Fibroblast of mammary gland (primary cell): ENCODE measurements around the gene NMUR2.

ENCODE experiments used
- DNase-seq: peaks from one replicate; pipeline ENCODE4 v3.0.0-alpha.2; 2010; ENCODE audit warnings: low read depth
- H3K4me3 ChIP-seq: 2 replicates; pipeline ENCODE4 v1.5.1; 2011; ENCODE audit warnings: low read depth, mild to moderate bottlenecking, low read length, moderate library complexity; ENCODE audit not compliant: control insufficient read depth
- TF ChIP-seq, protein P1 (sequence below): conservative IDR thresholded peaks from 2 replicates; pipeline ENCODE4 v1.5.1; 2011; ENCODE audit warnings: low read depth, low read length, inconsistent platforms; ENCODE audit not compliant: control insufficient read depth, insufficient read depth

NMUR2 gene

DNA sequence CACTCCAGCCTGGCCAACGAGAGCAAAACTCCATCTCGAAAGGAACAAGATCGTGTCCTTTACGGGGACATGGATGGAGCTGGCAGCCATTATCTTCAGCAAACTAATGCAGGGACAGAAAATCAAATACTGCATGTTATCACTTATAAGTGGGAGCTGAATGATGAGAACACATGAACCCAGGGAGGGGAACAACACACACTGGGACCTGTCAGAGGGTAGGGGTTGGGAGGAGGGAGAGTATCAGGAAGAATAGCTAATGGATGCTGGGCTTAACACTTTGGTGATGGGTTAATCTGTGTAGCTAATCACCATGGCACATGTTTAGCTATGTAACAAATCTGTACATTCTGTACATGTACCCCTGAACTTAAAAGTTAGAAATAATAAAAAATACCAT lies 40.9 kb downstream of the NMUR2 start:
- TF ChIP-seq, protein P1, sequence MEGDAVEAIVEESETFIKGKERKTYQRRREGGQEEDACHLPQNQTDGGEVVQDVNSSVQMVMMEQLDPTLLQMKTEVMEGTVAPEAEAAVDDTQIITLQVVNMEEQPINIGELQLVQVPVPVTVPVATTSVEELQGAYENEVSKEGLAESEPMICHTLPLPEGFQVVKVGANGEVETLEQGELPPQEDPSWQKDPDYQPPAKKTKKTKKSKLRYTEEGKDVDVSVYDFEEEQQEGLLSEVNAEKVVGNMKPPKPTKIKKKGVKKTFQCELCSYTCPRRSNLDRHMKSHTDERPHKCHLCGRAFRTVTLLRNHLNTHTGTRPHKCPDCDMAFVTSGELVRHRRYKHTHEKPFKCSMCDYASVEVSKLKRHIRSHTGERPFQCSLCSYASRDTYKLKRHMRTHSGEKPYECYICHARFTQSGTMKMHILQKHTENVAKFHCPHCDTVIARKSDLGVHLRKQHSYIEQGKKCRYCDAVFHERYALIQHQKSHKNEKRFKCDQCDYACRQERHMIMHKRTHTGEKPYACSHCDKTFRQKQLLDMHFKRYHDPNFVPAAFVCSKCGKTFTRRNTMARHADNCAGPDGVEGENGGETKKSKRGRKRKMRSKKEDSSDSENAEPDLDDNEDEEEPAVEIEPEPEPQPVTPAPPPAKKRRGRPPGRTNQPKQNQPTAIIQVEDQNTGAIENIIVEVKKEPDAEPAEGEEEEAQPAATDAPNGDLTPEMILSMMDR = no peak
- DNase-seq = no peak
- no peak overlapping the region for H3K4me3 ChIP-seq

DNA sequence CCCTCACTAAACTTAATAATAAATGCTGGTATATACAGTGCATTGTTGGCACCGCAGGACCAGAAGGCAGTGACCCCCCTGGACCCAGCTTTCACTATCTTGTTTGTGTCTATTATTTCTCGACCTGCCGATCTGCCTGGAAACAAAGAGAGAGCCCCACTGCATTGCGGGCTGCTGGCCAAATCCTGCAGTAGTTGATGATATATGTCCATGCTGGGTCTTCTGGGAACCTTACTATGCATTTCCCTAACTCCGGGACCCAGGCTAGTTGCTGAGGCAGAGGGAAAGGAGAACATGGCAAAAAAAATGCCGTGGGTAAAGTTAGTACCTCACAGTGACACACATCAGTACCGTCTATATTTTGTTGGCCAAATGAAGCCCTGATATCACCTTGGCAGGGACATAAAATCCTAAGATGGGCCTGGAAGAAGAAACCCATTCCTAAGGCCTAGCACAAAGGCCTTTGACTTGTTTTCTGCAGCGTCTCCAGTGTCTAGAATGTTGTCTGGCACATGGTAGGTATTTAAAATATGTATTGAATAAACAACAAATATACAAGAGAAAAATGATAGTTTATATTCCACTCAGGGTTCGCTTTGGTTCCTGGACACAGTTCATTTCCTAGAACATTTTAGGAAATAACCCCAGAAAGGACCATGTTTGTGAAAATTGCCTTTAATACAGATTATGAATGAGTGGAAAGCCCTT lies 46.1 kb downstream of the NMUR2 start:
- DNase-seq = no peak
- TF ChIP-seq, protein P1 = no peak
- no peak overlapping the region for H3K4me3 ChIP-seq

DNA sequence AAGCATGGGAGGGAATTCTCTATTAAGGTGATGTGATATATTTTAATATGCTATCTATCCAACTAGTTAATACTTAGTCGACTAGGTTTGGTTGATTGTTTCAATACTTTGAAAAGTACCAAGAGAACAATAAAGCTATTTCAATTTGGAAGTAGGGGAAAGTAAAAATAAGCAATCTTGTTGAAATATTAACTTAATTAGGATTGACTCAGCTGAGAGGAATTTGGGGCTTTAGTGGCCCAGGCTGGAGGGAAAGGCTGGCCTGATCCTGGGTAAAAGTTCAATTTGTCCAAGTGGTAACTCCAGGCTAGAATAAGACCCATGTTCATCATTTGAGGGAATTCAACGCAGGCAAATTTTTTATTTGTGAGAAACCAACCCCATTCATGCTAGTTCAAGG lies 48.6 kb downstream of the NMUR2 start:
- TF ChIP-seq, protein P1 = no peak
- no peak overlapping the region for H3K4me3 ChIP-seq

DNA sequence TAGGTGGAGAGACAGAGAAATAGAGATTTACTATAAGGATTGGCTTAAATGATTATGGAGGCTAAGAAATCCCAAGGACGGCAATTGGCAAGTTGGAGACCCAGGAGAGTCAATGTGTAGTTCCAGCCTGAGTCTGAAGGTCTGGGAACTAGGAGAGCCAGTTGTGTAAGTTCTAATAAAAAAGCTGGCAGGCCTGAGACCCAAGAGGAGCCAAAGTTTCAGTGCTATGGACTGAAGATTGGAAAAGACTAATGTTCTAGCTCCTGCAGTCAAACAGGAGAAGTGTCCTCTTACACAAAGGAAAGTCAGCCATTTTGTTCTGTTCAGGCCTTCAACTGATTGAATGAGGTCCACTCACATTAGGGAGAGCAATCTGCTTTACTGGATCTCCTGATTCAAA lies 50.0 kb downstream of the NMUR2 start:
- H3K4me3 ChIP-seq = no peak overlapping the region
- TF ChIP-seq, protein P1 = no peak
- DNase-seq = no peak

More for the DNA sequence above, 48.6 kb downstream of the NMUR2 start:
- no peak for DNase-seq

DNA sequence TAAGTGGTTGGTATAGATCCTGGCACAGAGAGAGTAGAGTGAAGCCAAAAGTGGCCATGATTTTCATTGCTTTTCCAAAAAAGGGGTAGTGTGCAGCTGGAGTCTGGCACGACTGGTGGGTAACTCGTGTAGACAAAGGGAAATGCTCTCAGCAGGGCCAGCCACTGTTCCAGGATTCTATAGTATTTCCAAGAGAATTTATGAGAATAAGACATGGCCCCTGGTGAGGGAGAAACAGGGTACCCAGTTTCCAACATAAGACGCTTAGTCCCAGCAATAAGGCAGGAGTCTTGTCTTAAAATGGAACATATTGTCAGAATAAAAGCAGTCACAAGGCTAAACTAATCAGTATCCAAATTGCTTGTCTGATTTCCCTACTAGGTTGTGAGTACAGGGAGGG lies 52.1 kb downstream of the NMUR2 start:
- DNase-seq = no peak
- TF ChIP-seq, protein P1 = no peak

DNA sequence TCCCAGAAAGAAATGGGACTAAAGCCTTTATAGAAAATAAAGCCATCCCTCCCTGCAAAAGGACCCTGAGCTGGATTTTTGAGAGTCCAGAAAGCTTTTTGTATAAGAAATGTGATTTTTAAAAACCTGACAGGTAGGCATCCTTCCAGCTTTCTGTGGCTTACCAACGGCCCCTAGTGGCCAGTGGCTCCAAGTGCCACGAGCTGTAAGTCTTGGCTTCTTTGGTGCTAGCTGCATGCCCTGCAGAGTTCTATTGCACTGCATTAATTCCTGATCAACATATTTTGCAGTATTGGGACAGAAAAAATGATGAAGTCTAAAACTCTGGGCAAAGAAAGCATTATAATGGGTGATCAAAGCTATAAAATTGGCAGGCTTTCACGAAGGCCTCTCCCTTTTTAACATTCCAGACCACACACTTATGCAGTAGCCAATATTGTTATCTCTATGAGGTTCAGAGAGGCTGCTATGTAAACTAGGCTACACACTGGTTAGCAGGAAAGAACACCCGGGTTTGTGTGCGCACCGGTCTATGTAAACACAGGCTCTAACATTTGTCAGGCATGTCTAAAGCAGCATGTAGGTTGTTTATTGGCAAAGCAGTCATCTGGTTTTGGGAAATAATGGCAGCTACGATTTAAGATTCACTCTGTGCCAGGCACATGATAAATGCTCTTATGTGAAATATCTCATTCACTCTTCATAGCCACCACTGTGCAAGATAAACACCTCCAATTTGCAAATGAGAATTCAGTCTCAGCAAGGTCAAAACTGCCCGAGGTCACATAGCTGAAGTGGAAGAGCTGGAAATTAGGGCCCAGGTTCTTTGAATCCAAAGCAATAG lies 55.2 kb downstream of the NMUR2 start:
- H3K4me3 ChIP-seq = no peak overlapping the region
- TF ChIP-seq, protein P1 = peak; percentile 76
- DNase-seq = peak; percentile 26

More for the DNA sequence above, 52.1 kb downstream of the NMUR2 start:
- no peak overlapping the region for H3K4me3 ChIP-seq
